ENCODE results near the gene SPEF2. TPM values are rescaled to one million over a fixed set of nuclear protein-coding genes. Genes with fewer than 3 reads are reported as not detected.
A peak's percentile ranks its signal among the peaks of the same experiment; 100 is the strongest.

Gene SPEF2
- total and polyA plus RNA-seq, 5 experiments from 2014 or later, result 9.9 to 13.7 (median 10.9) TPM

DNA sequence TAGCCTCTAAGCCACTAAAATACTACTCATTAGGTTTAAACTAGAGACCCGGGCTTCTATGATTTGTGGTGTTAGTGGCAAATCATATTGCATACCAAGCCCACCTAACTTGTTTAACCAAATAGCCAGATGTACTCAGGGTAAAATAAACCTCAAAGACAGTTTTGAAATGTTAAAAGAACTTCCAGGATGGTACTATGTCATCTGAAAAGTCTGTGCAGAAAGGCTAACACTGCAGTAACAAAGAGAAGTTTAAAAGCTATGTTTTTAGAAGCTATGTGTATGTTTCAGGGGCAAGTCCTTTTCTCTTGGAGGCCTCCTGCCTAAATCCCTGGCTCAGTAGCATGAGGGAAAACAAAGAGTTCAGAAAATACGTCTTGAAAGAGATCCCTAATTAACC is 154.2 kb downstream of the SPEF2 start:
- Mint-ChIP-seq H3K36me3 (peaks cover 0 to 2% (median 0%) of the 10 kb centered on the region in 3 donors), H3K27ac (peak overlapping the region; percentile 51 to 93 (median 81)), H3K9me3 (no peaks in the 10 kb centered on the region), H3K27me3 (no peaks in the 10 kb centered on the region), H3K4me3 (peak overlapping the region in 8 of 10 donors; percentile 24 to 71 (median 56)), H3K4me1 (peaks cover 29 to 57% (median 37%) of the 10 kb centered on the region in 4 donors)
- DNase-seq, result peak in 1 of 10 donors; percentile 35
- POLR2A ChIA-PET, result interaction anchor here (1.0 to 2.7 kb wide), 4 partner anchors 11 to 98 kb away, joined by 4 to 11 read pairs (median 8); no protein-coding TSS in a partner anchor
- peak; percentile 61 for ATAC-seq

DNA sequence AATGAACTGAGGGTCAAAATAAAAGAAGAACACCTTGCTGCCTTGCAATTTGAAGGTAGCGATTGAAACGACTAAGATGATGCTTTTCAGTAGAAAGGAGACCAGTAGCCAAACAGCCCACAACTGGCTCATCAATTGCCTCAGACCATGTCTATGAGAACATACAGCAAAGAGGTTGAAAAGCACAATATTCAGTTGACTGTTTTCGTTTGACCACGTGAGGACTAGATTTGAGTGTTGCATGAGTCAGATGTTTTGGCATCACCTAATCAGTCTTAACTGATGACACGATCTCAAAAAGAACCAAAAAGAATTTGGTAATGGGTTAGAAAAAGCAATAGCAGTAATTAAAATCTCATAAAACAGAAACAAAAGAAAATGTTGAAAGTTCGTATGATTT is 156.3 kb downstream of the SPEF2 start:
- ATAC-seq (peak in 1 of 2 donors; percentile 19), DNase-seq (no peak)
- peak overlapping the region in 4 of 10 donors; percentile 37 to 67 (median 40) for H3K27ac Mint-ChIP-seq
- peak overlapping the region in 2 of 10 donors; percentile 8 for H3K4me3 Mint-ChIP-seq
- POLR2A ChIA-PET, result interaction anchor here (2.7 kb wide), 1 partner anchor 81 kb away, joined by 11 read pairs; no protein-coding TSS in a partner anchor
- no peaks in the 10 kb centered on the region for H3K27me3 Mint-ChIP-seq
- no peaks in the 10 kb centered on the region for H3K36me3 Mint-ChIP-seq
- H3K9me3 Mint-ChIP-seq, result no peaks in the 10 kb centered on the region
- peaks cover 30 to 67% (median 54%) of the 10 kb centered on the region in 4 donors for H3K4me1 Mint-ChIP-seq

DNA sequence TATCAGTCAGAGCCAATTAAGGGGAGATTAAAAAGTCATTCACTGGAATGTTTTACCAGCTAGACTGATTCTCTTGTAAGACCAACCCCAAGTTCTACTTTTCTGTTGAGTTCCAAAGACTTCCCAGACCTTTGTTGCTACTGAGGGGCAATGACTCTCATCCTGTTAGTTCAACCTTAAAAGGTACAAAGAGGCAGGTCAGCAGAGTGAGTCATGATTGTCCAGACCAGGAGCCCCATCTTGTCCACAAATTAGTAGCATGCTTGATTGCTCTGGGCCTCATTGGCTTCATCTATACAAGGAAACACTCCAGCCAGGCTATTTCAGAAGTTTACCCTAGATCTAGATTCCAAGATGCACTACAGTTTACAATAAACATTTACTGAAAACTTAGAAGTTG is 159.1 kb downstream of the SPEF2 start:
- H3K36me3 Mint-ChIP-seq, result no peaks in the 10 kb centered on the region
- H3K27ac Mint-ChIP-seq, result peak overlapping the region in 7 of 10 donors; percentile 6 to 96 (median 71)
- H3K4me1 Mint-ChIP-seq, result peaks cover 37 to 71% (median 62%) of the 10 kb centered on the region in 4 donors
- H3K4me3 Mint-ChIP-seq, result peak overlapping the region in 1 of 10 donors; percentile 4
- no peaks in the 10 kb centered on the region for H3K27me3 Mint-ChIP-seq
- H3K9me3 Mint-ChIP-seq, result no peaks in the 10 kb centered on the region
- POLR2A ChIA-PET, result interaction anchor here (1.2 to 17.3 kb wide), 7 partner anchors 17 to 148 kb away, joined by 3 to 431 read pairs (median 66); partner anchors contain the start of gene IL7R
- ATAC-seq (no peak), DNase-seq (no peak)

DNA sequence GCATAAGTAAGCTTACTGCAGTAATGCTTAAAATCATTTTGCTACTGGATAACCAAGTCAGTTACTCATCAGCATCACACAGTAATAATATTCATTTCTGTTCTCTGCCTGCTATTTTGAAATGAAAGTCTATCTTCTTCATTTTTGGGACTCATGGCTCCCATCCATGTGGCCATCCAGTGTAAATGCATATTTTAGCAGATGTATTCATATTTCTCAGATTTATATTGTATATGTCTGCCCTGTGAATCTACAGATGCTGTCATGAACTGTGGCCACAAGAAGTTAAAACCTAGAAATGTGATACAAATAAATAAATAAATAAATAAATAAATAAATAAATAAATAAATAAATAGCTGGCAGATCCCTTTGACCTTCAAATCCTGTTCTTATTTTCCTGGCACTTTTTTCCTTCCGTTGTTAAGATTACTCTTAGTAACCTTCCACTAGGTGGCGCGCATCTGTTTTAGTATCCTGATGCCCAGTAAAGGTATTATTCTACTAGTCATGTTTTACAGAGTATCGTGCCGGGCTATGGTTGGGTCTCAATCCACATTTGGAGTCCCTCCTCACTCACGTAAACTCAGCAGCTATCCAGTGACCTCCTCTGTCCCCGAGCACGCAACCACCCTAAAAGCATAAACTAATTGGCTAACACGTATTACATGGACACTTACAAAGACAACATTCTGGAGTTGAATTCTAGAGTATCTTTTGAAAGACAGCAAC is 159.9 kb downstream of the SPEF2 start:
- peak; percentile 54 to 60 for ATAC-seq
- peaks cover 34 to 70% (median 61%) of the 10 kb centered on the region in 4 donors for H3K4me1 Mint-ChIP-seq
- H3K27ac Mint-ChIP-seq, result peak overlapping the region; percentile 75 to 97 (median 92)
- H3K9me3 Mint-ChIP-seq, result no peaks in the 10 kb centered on the region
- no peaks in the 10 kb centered on the region for H3K36me3 Mint-ChIP-seq
- POLR2A ChIA-PET, result interaction anchor here (0.6 to 17.3 kb wide), 12 partner anchors 16 to 147 kb away, joined by 3 to 431 read pairs (median 4); partner anchors contain the start of gene IL7R
- peak; percentile 53 to 83 (median 68) for DNase-seq
- H3K27me3 Mint-ChIP-seq, result no peaks in the 10 kb centered on the region
- H3K4me3 Mint-ChIP-seq, result peak overlapping the region; percentile 20 to 84 (median 72)

DNA sequence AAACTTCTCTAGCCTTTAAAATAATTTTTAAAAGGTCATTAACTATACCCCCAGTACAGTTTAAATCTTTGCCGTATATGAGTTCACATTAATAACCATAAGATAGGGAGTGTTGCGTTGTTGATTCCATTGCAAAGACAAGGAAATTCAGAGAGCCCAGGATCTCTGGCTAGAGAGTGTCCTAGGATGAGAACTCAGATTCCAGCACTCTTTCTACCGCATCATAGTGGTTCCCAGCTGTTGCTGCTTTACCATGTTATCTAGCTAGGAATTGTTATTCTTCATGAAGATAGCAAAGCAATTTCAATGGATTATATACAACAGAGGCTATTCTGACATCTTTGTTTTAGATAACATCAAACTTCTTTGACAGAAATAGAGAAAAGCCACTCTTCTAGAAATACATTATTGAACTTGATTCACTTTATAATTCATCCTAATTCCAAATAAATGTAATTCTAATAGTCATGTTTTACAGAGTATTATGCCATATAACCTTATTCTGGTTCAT is 160.7 kb downstream of the SPEF2 start:
- Mint-ChIP-seq H3K27me3 (no peaks in the 10 kb centered on the region), H3K4me3 (peak overlapping the region in 7 of 10 donors; percentile 66 to 84 (median 73)), H3K27ac (peak overlapping the region; percentile 75 to 97 (median 92)), H3K36me3 (no peaks in the 10 kb centered on the region), H3K4me1 (peaks cover 35 to 71% (median 59%) of the 10 kb centered on the region in 4 donors), H3K9me3 (no peaks in the 10 kb centered on the region)
- POLR2A ChIA-PET, result interaction anchor here (1.0 to 17.3 kb wide), 9 partner anchors 16 to 147 kb away, joined by 3 to 431 read pairs (median 18); partner anchors contain the start of gene IL7R
- DNase-seq (no peak), ATAC-seq (no peak)

DNA sequence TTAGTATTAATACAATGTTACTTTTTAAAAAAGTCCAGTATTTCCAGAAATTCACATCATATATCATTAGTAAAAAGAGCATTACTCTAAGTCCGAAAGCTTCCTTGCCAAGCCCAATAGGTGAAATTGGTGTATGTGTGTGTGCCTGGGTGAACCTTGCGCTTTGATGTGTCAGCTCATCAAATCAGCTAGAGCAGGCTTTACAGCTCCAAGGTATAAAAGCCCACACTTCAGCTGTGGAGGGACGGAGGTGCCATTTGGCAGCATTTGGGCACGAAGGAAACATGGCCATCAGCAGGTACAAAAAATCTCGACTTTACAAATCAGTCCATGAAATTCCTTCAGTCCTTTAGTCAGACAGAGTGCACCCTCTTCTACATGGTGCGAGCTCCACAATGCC is 162.6 kb downstream of the SPEF2 start:
- ATAC-seq, result peak; percentile 86 to 88
- POLR2A ChIA-PET, result interaction anchor here (0.6 to 17.3 kb wide), 21 partner anchors 10 to 145 kb away, joined by 3 to 431 read pairs (median 8); partner anchors contain the start of gene IL7R
- DNase-seq, result peak in 8 of 10 donors; percentile 35 to 76 (median 62)
- Mint-ChIP-seq H3K36me3 (no peaks in the 10 kb centered on the region), H3K4me1 (peaks cover 34 to 71% (median 63%) of the 10 kb centered on the region in 4 donors), H3K4me3 (peak overlapping the region; percentile 60 to 85 (median 74)), H3K27ac (peak overlapping the region; percentile 94 to 97 (median 96)), H3K9me3 (no peaks in the 10 kb centered on the region), H3K27me3 (no peaks in the 10 kb centered on the region)

DNA sequence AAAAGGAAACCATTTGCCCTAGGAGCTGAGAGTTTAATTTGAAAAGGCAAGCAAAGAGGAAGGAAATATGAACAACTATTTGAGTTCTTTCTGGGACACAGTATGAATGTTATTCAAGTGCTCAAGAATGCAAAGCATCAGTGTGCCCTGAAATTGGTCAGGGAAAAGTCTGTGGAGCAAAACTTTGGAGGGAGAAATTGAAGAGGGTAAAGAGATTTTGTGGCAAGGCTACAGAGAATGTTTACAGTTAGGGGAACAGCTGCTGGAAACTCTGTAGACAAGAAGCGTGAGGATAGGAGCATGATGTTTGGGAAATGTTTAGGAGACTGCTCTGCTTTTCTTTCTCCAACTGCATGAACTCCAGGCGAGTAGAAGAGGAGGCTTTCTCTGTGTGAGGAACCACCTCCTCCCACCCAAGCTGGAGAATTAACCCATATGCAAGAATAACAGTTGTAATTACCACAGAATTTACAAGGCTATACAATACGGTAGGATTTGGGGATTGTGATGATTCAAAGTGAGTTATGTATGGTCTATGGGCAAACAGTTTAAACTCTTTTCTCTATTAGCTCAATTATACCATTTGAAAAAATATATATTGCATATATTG is 163.6 kb downstream of the SPEF2 start:
- ATAC-seq, result no peak
- Mint-ChIP-seq H3K36me3 (no peaks in the 10 kb centered on the region), H3K9me3 (no peaks in the 10 kb centered on the region), H3K4me3 (peak overlapping the region; percentile 58 to 92 (median 77)), H3K27ac (peak overlapping the region; percentile 91 to 97 (median 96)), H3K27me3 (no peaks in the 10 kb centered on the region), H3K4me1 (peaks cover 37 to 75% (median 72%) of the 10 kb centered on the region in 4 donors)
- POLR2A ChIA-PET, result interaction anchor here (1.0 to 17.3 kb wide), 17 partner anchors 8 to 123 kb away, joined by 3 to 431 read pairs (median 8); partner anchors contain the start of gene IL7R
- DNase-seq, result no peak

DNA sequence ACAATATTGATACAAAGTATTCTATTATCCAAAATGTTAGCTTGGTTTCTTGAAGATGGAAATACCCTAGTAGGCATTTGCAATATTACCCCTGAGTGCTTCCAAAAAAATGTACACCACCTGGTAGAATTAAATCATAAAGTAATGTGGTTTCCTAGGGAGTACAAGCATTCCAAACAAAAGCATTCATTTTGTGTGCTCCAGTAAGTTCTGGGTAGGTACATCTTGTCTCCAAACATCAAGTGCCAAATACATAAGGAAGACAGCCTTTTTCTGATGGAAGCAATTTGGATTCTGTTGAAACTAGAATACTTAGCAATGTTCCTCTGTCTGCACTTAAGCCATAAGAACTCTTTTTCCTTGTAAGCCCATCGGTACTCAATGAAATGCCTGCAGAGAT is 165.9 kb downstream of the SPEF2 start:
- DNase-seq, result no peak
- no peak for ATAC-seq
- Mint-ChIP-seq H3K27me3 (no peaks in the 10 kb centered on the region), H3K27ac (no peak overlapping the region), H3K4me1 (peaks cover 35 to 76% (median 69%) of the 10 kb centered on the region in 4 donors), H3K9me3 (no peaks in the 10 kb centered on the region), H3K36me3 (no peaks in the 10 kb centered on the region), H3K4me3 (no peak overlapping the region)
- POLR2A ChIA-PET, result interaction anchor here (0.9 to 17.3 kb wide), 4 partner anchors 12 to 91 kb away, joined by 3 to 431 read pairs (median 24); partner anchors contain the start of gene IL7R

DNA sequence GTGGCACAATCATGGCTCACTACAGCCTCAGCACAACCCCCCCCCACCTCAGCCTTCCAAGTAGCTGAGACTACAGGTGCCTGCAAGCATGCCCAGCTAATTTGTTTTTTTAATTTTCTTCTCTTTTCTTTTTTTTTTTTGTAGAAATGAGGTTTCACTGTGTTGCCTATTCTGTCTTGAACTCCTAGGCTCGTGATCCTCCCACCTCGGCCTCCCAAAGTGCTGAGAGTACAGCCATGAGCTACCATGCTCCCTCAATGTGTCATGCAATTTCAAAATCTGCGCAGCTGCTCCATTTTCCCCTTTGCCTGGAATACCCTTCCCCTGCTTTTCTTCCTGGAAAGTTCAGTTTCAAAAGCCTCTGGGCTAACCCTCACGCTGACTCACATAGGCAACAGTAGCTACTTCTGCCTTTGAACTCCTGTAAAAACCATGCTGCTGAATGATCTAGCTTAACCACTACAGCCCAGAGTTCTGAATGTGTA is 168.0 kb downstream of the SPEF2 start:
- Mint-ChIP-seq H3K4me3 (peak overlapping the region in 9 of 10 donors; percentile 4 to 66 (median 52)), H3K27ac (peak overlapping the region; percentile 18 to 92 (median 82)), H3K27me3 (no peaks in the 10 kb centered on the region), H3K4me1 (peaks cover 36 to 78% (median 71%) of the 10 kb centered on the region in 4 donors), H3K9me3 (no peaks in the 10 kb centered on the region), H3K36me3 (no peaks in the 10 kb centered on the region)
- ATAC-seq (peak; percentile 60 to 83), DNase-seq (peak in 1 of 10 donors; percentile 26)
- POLR2A ChIA-PET, result interaction anchor here (0.8 to 17.3 kb wide), 10 partner anchors 9 to 98 kb away, joined by 3 to 431 read pairs (median 4); partner anchors contain the start of gene IL7R

DNA sequence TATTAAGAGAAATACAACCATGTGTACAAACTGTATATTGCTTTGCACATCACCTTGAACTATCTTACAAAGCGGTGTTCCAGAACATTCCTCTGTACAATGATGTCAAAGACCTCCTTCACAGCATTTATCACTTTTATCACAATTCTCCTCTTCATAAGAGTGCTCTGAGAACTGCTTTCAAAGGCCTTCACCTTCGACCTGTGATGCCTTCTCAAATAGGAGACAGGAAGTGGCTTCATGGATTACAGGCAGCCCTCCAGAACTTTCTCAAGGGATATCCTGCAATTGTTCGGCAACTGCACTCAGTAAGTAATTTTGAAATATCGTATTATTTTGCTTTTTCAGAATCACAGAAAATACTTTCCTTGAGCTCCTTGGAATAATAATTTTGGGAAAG is 171.1 kb downstream of the SPEF2 start:
- H3K36me3 Mint-ChIP-seq, result no peaks in the 10 kb centered on the region
- peaks cover 0 to 3% (median 0%) of the 10 kb centered on the region in 9 donors for H3K9me3 Mint-ChIP-seq
- peaks cover 36 to 83% (median 72%) of the 10 kb centered on the region in 4 donors for H3K4me1 Mint-ChIP-seq
- DNase-seq (no peak), ATAC-seq (no peak)
- POLR2A ChIA-PET, result interaction anchor here (2.7 to 17.3 kb wide), 2 partner anchors 8 to 69 kb away, joined by 17 to 431 read pairs; partner anchors contain the start of gene IL7R
- no peak overlapping the region for H3K4me3 Mint-ChIP-seq
- peak overlapping the region in 3 of 10 donors; percentile 28 to 30 (median 29) for H3K27ac Mint-ChIP-seq
- H3K27me3 Mint-ChIP-seq, result no peaks in the 10 kb centered on the region

DNA sequence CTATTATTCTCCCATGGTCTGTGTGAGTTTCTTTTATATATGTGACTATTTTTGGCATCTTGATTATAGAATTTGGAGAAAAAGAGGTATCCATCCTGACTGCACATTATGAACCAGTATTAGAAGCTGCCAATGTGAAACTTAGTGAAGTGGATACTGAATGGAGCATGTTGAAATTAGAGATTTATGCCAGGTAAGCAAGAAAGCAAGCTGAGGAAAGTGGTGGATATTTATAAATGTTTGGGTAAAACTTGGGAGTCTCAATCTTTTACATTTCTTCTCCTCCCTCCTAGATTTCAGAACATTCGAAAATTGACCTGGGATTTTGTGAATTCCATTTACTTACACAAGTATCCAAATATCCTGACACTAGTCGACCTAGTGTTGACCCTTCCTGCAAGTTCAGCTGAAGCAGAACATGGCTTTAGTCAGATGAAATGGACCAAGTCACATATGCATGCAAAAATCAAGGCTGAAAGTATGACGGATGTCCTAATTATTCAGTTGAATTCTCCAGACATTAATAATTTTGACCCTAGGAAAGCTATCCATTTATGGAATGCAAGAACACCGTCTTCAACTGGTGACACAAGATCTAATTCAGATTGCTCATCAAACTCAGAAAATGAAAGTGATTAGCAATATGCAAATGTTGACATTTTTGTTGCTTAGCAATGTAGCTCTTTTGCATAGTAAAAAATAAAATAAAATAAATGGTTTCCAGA is 172.2 kb downstream of the SPEF2 start:
- POLR2A ChIA-PET, result interaction anchor here (1.3 to 17.3 kb wide), 4 partner anchors 10 to 68 kb away, joined by 3 to 431 read pairs (median 12); partner anchors contain the start of gene IL7R
- Mint-ChIP-seq H3K36me3 (no peaks in the 10 kb centered on the region), H3K4me3 (peak overlapping the region in 6 of 10 donors; percentile 12 to 51 (median 28)), H3K27me3 (no peaks in the 10 kb centered on the region), H3K27ac (peak overlapping the region in 8 of 10 donors; percentile 28 to 81 (median 56)), H3K9me3 (peaks cover 0 to 3% (median 0%) of the 10 kb centered on the region in 9 donors), H3K4me1 (peaks cover 39 to 86% (median 75%) of the 10 kb centered on the region in 4 donors)
- DNase-seq (no peak), ATAC-seq (peak in 1 of 2 donors; percentile 49)
